D341Med (cell line): ENCODE measurements around the gene CST6.
A peak's percentile ranks its signal among the peaks of the same experiment; 100 is the strongest.

Source experiments
- DNase-seq: peaks from one replicate; pipeline ENCODE4 v3.0.0; 2012; ENCODE audit warnings: low spot score

CST6 gene

GRCh38 chr11:66047541-66048365 lies 35.9 kb downstream of the CST6 start:
- no peak for DNase-seq

- no peak for DNase-seq
Measured at GRCh38 chr11:66048547-66049323, 36.9 kb downstream of the CST6 start, which contains the start of gene GAL3ST3. Gene GAL3ST3 (minus strand): TSS chr11:66049161. CDS start chr11:66045415, 3,746 bp downstream.

GRCh38 chr11:66050581-66051231 lies 38.9 kb downstream of the CST6 start:
- no peak for DNase-seq

- no peak for DNase-seq
Measured at GRCh38 chr11:66051371-66051765, 39.6 kb downstream of the CST6 start.

GRCh38 chr11:66051766-66052663 lies 40.2 kb downstream of the CST6 start, which contains the start of gene SF3B2:
Gene SF3B2 (plus strand): TSS chr11:66052364. CDS start chr11:66052385, 21 bp downstream.
- peak; percentile 97 for DNase-seq

- no peak for DNase-seq
Measured at GRCh38 chr11:66052664-66052982, 40.8 kb downstream of the CST6 start.

GRCh38 chr11:66055021-66055420 lies 43.2 kb downstream of the CST6 start:
- DNase-seq, result no peak

- no peak for DNase-seq
Measured at GRCh38 chr11:66056501-66056900, 44.7 kb downstream of the CST6 start.

GRCh38 chr11:66059966-66060680 lies 48.3 kb downstream of the CST6 start:
- DNase-seq, result no peak

GRCh38 chr11:66061268-66061667 lies 49.5 kb downstream of the CST6 start:
- DNase-seq, result no peak

GRCh38 chr11:66062408-66062807 lies 50.6 kb downstream of the CST6 start:
- no peak for DNase-seq
